Loucy (cell line): ENCODE data around the gene MAPK14.

Source experiments
- H2AFZ ChIP-seq: fragments of 200-600 bp; sonication (generic); 2 replicates; pipeline ENCODE4 v1.6.0; 2016; ENCODE audit warnings: antibody characterized with exemption, mild to moderate bottlenecking, low read length, moderate library complexity
- H3F3A ChIP-seq: fragments of 200-600 bp; 2 replicates; pipeline ENCODE4 v1.6.0; 2016; ENCODE audit warnings: antibody characterized with exemption, low read depth, mild to moderate bottlenecking
- H3K27me3 ChIP-seq: fragments of 200-600 bp; sonication (generic); 2 replicates; pipeline ENCODE4 v1.6.1; 2014; ENCODE audit warnings: low read length, mild to moderate bottlenecking; ENCODE audit not compliant: insufficient read depth, poor library complexity, severe bottlenecking
- H3K36me3 ChIP-seq: fragments of 200-600 bp; sonication (generic); 2 replicates; pipeline ENCODE4 v1.6.1; 2016; ENCODE audit warnings: low read length; ENCODE audit not compliant: insufficient read depth
- H3K4me1 ChIP-seq: fragments of 200-600 bp; sonication (generic); 2 replicates; pipeline ENCODE4 v1.5.1; 2014; ENCODE audit warnings: low read length, mild to moderate bottlenecking; ENCODE audit not compliant: insufficient read depth, poor library complexity, severe bottlenecking
- H3K4me2 ChIP-seq: fragments of 200-600 bp; sonication (generic); 2 replicates; pipeline ENCODE4 v1.6.0; 2014; ENCODE audit warnings: antibody characterized with exemption, low read length, low read depth, mild to moderate bottlenecking; ENCODE audit not compliant: poor library complexity, severe bottlenecking
- H3K4me3 ChIP-seq: fragments of 200-600 bp; sonication (generic); 2 replicates; pipeline ENCODE4 v1.5.1; 2014; ENCODE audit warnings: low read length, mild to moderate bottlenecking, mixed read lengths; ENCODE audit not compliant: poor library complexity, severe bottlenecking
- H3K79me2 ChIP-seq: fragments of 200-600 bp; sonication (generic); 2 replicates; pipeline ENCODE4 v1.6.1; 2014; ENCODE audit warnings: low read length; ENCODE audit not compliant: insufficient read depth
- H3K9ac ChIP-seq: fragments of 200-600 bp; sonication (generic); 2 replicates; pipeline ENCODE4 v1.6.0; 2014; ENCODE audit warnings: mild to moderate bottlenecking, low read depth, low read length, moderate library complexity; ENCODE audit not compliant: poor library complexity, severe bottlenecking
- H3K9me2 ChIP-seq: fragments of 200-600 bp; sonication (generic); replicated peaks from 2 replicates; pipeline ENCODE4 v1.6.1; 2016; ENCODE audit warnings: low read depth, low read length, mixed read lengths
- H3K9me3 ChIP-seq: fragments of 200-600 bp; sonication (generic); 2 replicates; pipeline ENCODE4 v1.6.1; 2014; ENCODE audit warnings: mild to moderate bottlenecking, antibody characterized with exemption, low read length, low read depth; ENCODE audit not compliant: insufficient read depth
- H4K20me1 ChIP-seq: fragments of 200-600 bp; sonication (generic); 2 replicates; pipeline ENCODE4 v1.6.0; 2014; ENCODE audit warnings: antibody characterized with exemption, low read length, mild to moderate bottlenecking; ENCODE audit not compliant: insufficient read depth, poor library complexity, severe bottlenecking
- EZH2phosphoT487 ChIP-seq: fragments of 200-600 bp; IDR thresholded peaks from 2 replicates; pipeline ENCODE4 v1.6.1; 2018; ENCODE audit warnings: antibody characterized with exemption, mild to moderate bottlenecking, moderate library complexity, borderline replicate concordance
- TF ChIP-seq, protein P1 (sequence below): fragments of 200-600 bp; sonication (generic); conservative IDR thresholded peaks from 2 replicates; pipeline ENCODE4 v1.5.1; 2014; ENCODE audit warnings: mild to moderate bottlenecking, antibody characterized with exemption, low read length

Gene MAPK14

GRCh38 chr6:36035225-36035624 lies 7.6 kb downstream of the MAPK14 start:
- Histone ChIP-seq H3K4me3 (peak overlapping the region; percentile 85), H3K4me1 (peaks cover 67% of the 10 kb centered on the region), H3F3A (no peaks in the 10 kb centered on the region), H3K9me3 (no peaks in the 10 kb centered on the region), H3K9me2 (no peaks in the 10 kb centered on the region), H3K27me3 (no peaks in the 10 kb centered on the region), H2AFZ (no peak overlapping the region), H3K9ac (no peak overlapping the region), H4K20me1 (peaks cover 97% of the 10 kb centered on the region), H3K79me2 (peaks cover 100% of the 10 kb centered on the region), H3K4me2 (peak overlapping the region; percentile 85), H3K36me3 (peaks cover 15% of the 10 kb centered on the region; the same call in 1 of the 2 replicates)
- TF ChIP-seq, protein P1, sequence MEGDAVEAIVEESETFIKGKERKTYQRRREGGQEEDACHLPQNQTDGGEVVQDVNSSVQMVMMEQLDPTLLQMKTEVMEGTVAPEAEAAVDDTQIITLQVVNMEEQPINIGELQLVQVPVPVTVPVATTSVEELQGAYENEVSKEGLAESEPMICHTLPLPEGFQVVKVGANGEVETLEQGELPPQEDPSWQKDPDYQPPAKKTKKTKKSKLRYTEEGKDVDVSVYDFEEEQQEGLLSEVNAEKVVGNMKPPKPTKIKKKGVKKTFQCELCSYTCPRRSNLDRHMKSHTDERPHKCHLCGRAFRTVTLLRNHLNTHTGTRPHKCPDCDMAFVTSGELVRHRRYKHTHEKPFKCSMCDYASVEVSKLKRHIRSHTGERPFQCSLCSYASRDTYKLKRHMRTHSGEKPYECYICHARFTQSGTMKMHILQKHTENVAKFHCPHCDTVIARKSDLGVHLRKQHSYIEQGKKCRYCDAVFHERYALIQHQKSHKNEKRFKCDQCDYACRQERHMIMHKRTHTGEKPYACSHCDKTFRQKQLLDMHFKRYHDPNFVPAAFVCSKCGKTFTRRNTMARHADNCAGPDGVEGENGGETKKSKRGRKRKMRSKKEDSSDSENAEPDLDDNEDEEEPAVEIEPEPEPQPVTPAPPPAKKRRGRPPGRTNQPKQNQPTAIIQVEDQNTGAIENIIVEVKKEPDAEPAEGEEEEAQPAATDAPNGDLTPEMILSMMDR: no peak

GRCh38 chr6:36038120-36038876 lies 10.7 kb downstream of the MAPK14 start:
- H3K4me3 ChIP-seq: peak overlapping the region; percentile 42
- H3K9ac ChIP-seq: peak overlapping the region; percentile 34
- H2AFZ ChIP-seq: no peak overlapping the region
- H3K9me2 ChIP-seq: no peaks in the 10 kb centered on the region
- H3F3A ChIP-seq: no peaks in the 10 kb centered on the region
- TF ChIP-seq, protein P1: no peak
- no peaks in the 10 kb centered on the region for H3K9me3 ChIP-seq
- peaks cover 67% of the 10 kb centered on the region for H3K4me1 ChIP-seq
- peaks cover 22% of the 10 kb centered on the region; the same call in 1 of the 2 replicates for H3K36me3 ChIP-seq
- peak overlapping the region; percentile 67 for H3K4me2 ChIP-seq
- peaks cover 100% of the 10 kb centered on the region for H3K79me2 ChIP-seq
- H3K27me3 ChIP-seq: no peaks in the 10 kb centered on the region
- peaks cover 97% of the 10 kb centered on the region for H4K20me1 ChIP-seq

DNA sequence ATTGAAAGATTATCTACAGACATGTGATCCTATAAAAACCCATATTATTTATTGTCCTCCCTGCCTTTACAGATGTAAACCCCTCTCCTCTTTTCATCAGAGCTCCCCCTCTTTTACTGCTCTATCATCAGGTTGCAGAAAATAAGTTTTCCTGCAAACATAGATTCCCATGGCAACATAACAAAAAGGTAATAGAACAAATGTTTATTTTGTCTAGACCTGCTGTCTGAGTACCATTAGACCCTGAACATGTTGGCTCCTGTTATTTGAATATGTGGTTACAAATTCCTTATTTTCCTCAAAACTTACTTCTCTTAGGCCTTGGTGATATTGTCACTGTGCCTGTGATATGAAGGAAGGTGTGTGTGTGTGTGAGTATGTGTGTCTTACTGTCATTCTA lies 11.5 kb downstream of the MAPK14 start:
- Histone ChIP-seq H3F3A (no peaks in the 10 kb centered on the region), H3K4me2 (peak overlapping the region; percentile 67), H4K20me1 (peaks cover 95% of the 10 kb centered on the region), H3K27me3 (no peaks in the 10 kb centered on the region), H3K4me1 (peaks cover 61% of the 10 kb centered on the region), H2AFZ (no peak overlapping the region), H3K9me3 (no peaks in the 10 kb centered on the region), H3K4me3 (peak overlapping the region; percentile 42), H3K9me2 (no peaks in the 10 kb centered on the region), H3K9ac (peak overlapping the region; percentile 34), H3K36me3 (peaks cover 25% of the 10 kb centered on the region; the same call in 1 of the 2 replicates), H3K79me2 (peaks cover 99% of the 10 kb centered on the region)
- TF ChIP-seq, protein P1: no peak
- TF ChIP-seq EZH2phosphoT487: no peak
